RWPE1 (cell line): ENCODE results near the gene CFAP97D2.
A peak's percentile ranks its signal among the peaks of the same experiment; 100 is the strongest.
"Not testable (repeated sequence)": the region's sequence is repeated elsewhere in the genome, so short reads cannot be mapped to it uniquely, and the experiment has no call there.

Experiments
- CTCF ChIA-PET: fragments of 350-600 bp; sonication (Branson Sonifier 250); formaldehyde crosslinking; extraction: SDS; loops from one replicate; lab custom pipeline; 2021; lab: Yijun Ruan, JAX
- POLR2A ChIA-PET: fragments of 400-600 bp; formaldehyde crosslinking; extraction: SDS; loops from one replicate; lab custom pipeline; 2020; ENCODE audit warnings: antibody characterized with exemption; ENCODE audit not compliant: low non-redundant PET; lab: Yijun Ruan, JAX
- DNase-seq: peaks from one replicate; pipeline ENCODE4 v3.0.0; 2012; ENCODE audit warnings: low spot score
- H3K27ac ChIP-seq: fragments of 450-650 bp; 2 replicates; pipeline ENCODE4 v1.5.1; 2017
- CTCF ChIP-seq: fragments of 450-650 bp; conservative IDR thresholded peaks from 2 replicates; pipeline ENCODE4 v1.5.1; 2017; ENCODE audit warnings: low read depth, mild to moderate bottlenecking

CFAP97D2 gene

GRCh38 chr13:114132419-114133121 lies 46.5 kb upstream of the CFAP97D2 start, which contains the start of gene RASA3:
RASA3 (minus strand) TSS chr13:114132623; CDS start chr13:114132489, 134 bp downstream.
- peak; percentile 75 for DNase-seq
- H3K27ac ChIP-seq: peak within 1 kb of the TSS; percentile 87

GRCh38 chr13:114133126-114133525 lies 45.9 kb upstream of the CFAP97D2 start:
- CTCF ChIA-PET, H3K27ac ChIP-seq, POLR2A ChIA-PET, DNase-seq: not testable (repeated sequence)

More at GRCh38 chr13:114132419-114133121, 46.5 kb upstream of the CFAP97D2 start, which contains the start of gene RASA3:
- CTCF ChIA-PET: interaction anchor here (0.5 kb wide), 1 partner anchor 17 kb away, joined by 3 read pairs; no protein-coding TSS in a partner anchor
- POLR2A ChIA-PET: no interaction called here
- TF ChIP-seq CTCF: no peak

DNA sequence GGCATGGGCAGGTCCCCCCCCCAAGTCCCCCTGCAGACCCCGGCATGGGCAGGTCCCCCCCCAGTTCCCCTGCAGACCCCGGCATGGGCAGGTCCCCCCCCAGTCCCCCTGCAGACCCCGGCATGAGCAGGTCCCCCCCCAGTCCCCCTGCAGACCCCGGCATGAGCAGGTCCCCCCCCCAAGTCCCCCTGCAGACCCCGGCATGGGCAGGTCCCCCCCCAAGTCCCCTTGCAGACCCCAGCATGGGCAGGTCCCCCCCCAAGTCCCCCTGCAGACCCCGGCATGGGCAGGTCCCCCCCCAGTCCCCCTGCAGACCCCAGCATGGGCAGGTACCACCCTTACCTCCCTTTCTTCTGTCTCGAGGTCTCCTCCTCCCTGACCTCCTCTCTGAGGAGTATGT lies 45.5 kb upstream of the CFAP97D2 start:
- H3K27ac ChIP-seq, DNase-seq, POLR2A ChIA-PET, CTCF ChIA-PET: not testable (repeated sequence)

GRCh38 chr13:114134111-114134943 lies 44.7 kb upstream of the CFAP97D2 start:
- TF ChIP-seq CTCF: no peak
- ChIA-PET POLR2A (no interaction called here), CTCF (no interaction called here)
- no peak for DNase-seq
- peak overlapping the region; percentile 51 for H3K27ac ChIP-seq

DNA sequence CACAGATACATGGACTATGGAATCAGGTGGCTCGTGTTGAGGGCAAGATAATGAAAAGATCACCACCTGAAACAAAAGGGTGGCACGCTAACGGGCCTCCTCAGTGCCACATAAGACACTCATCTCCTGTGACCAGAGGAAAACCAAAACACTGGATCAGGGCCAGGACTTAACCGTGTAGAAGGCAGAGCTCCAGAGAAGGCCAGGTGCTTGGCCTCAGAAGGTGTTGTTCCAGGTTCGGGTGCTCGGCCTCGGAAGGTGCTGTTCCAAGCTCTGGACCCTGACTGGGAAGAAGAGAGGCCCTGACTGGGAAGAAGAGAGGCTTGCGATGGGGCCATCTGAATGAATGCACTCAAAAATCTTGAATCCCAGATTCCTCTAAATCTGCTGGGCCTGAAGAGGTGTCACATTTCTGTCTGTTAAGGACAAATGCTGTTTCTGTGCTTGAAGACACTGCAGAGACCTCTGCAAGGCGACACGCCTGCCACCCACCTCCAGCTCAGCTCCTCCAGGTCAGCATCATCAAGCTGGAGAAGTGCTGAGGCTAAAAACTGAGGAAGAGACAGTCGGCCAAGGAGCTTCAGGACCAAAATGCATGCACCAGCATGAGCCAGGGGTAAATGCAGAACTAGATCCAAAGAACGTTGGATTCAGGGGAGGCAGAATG lies 44.0 kb upstream of the CFAP97D2 start:
- ChIA-PET POLR2A (no interaction called here), CTCF (interaction anchor here (0.6 to 0.7 kb wide), 2 partner anchors 45 to 140 kb away, joined by 3 to 4 read pairs; no protein-coding TSS in a partner anchor)
- no peak for DNase-seq
- no peak for TF ChIP-seq CTCF
- H3K27ac ChIP-seq: peak overlapping the region; percentile 51

GRCh38 chr13:114135731-114136171 lies 43.3 kb upstream of the CFAP97D2 start:
- peak overlapping the region; percentile 51 for H3K27ac ChIP-seq
- TF ChIP-seq CTCF: no peak
- CTCF ChIA-PET: interaction anchor here (0.6 kb wide), 2 partner anchors 139 to 223 kb away, joined by 4 read pairs; no protein-coding TSS in a partner anchor
- DNase-seq: no peak
- POLR2A ChIA-PET: no interaction called here

- ChIA-PET CTCF (no interaction called here), POLR2A (no interaction called here)
- TF ChIP-seq CTCF: no peak
- no peak overlapping the region for H3K27ac ChIP-seq
- no peak for DNase-seq
These were observed 42.5 kb upstream of the CFAP97D2 start for GRCh38 chr13:114136576-114136975.
